Astrocyte (in vitro differentiated cells and primary cell): ENCODE results near the gene ZNF23. TPM values are rescaled to one million over a fixed set of nuclear protein-coding genes. Genes with fewer than 3 reads are reported as not detected.

Experiments
- DNase-seq: peaks from one replicate; pipeline ENCODE4 v3.0.0-alpha.2; 2010; ENCODE audit warnings: low read depth
- FAIRE-seq: peaks from 2 replicates; lab custom pipeline; 2011; peaks lifted over from hg19 to GRCh38; lab: Jason Lieb, UNC
- H2AFZ ChIP-seq: 2 replicates; pipeline ENCODE4 v1.6.0; 2012; ENCODE audit warnings: low read depth, low read length, inconsistent platforms
- H3K27ac ChIP-seq: 2 replicates; pipeline ENCODE4 v1.5.1; 2011; ENCODE audit warnings: low read depth, low read length, inconsistent platforms
- H3K27me3 ChIP-seq: 2 replicates; pipeline ENCODE4 v1.6.0; 2011; ENCODE audit warnings: low read length, inconsistent platforms; ENCODE audit not compliant: insufficient read depth
- H3K36me3 ChIP-seq: 2 replicates; pipeline ENCODE4 v1.5.1; 2011; ENCODE audit warnings: low read length, inconsistent platforms; ENCODE audit not compliant: insufficient read depth
- H3K4me1 ChIP-seq: 2 replicates; pipeline ENCODE4 v1.5.1; 2011; ENCODE audit warnings: low read length, inconsistent platforms; ENCODE audit not compliant: insufficient read depth
- H3K4me2 ChIP-seq: 2 replicates; pipeline ENCODE4 v1.6.0; 2012; ENCODE audit warnings: low read length, inconsistent platforms
- H3K4me3 ChIP-seq: 2 replicates; pipeline ENCODE4 v1.5.1; 2011; ENCODE audit warnings: low read depth, mild to moderate bottlenecking, low read length, inconsistent platforms; ENCODE audit not compliant: insufficient read depth
- H3K79me2 ChIP-seq: 2 replicates; pipeline ENCODE4 v1.6.0; 2012; ENCODE audit warnings: mild to moderate bottlenecking, low read length, inconsistent platforms; ENCODE audit not compliant: insufficient read depth
- H3K9ac ChIP-seq: 2 replicates; pipeline ENCODE4 v1.6.0; 2012; ENCODE audit warnings: mild to moderate bottlenecking, low read length, inconsistent platforms
- H3K9me3 ChIP-seq: 2 replicates; pipeline ENCODE4 v1.5.1; 2012; ENCODE audit warnings: low read depth, mild to moderate bottlenecking, low read length, inconsistent platforms; ENCODE audit not compliant: insufficient read depth
- H4K20me1 ChIP-seq: 2 replicates; pipeline ENCODE4 v1.6.0; 2012; ENCODE audit warnings: low read length, inconsistent platforms; ENCODE audit not compliant: insufficient read depth
- H3K27ac Mint-ChIP-seq: one replicate; pipeline ENCODE4 v1.8.0; 2021; ENCODE audit warnings: mild to moderate bottlenecking, mixed read lengths; ENCODE audit not compliant: unreplicated experiment
- H3K27me3 Mint-ChIP-seq: one replicate; pipeline ENCODE4 v1.8.0; 2021; ENCODE audit warnings: low read depth, mixed read lengths; ENCODE audit not compliant: unreplicated experiment
- H3K36me3 Mint-ChIP-seq: one replicate; pipeline ENCODE4 v1.8.0; 2021; ENCODE audit warnings: low read depth, mixed read lengths; ENCODE audit not compliant: unreplicated experiment
- H3K4me1 Mint-ChIP-seq: one replicate; pipeline ENCODE4 v1.8.0; 2021; ENCODE audit warnings: low read depth, mixed read lengths; ENCODE audit not compliant: unreplicated experiment
- H3K4me3 Mint-ChIP-seq: one replicate; pipeline ENCODE4 v1.8.0; 2021; ENCODE audit warnings: mild to moderate bottlenecking, moderate library complexity, mixed read lengths; ENCODE audit not compliant: unreplicated experiment
- H3K9me3 Mint-ChIP-seq: one replicate; pipeline ENCODE4 v1.8.0; 2021; ENCODE audit warnings: mild to moderate bottlenecking, mixed read lengths; ENCODE audit not compliant: unreplicated experiment
- EZH2 ChIP-seq: IDR thresholded peaks from 2 replicates; pipeline ENCODE4 v1.6.1; 2012; ENCODE audit warnings: mild to moderate bottlenecking, low read length, inconsistent platforms; ENCODE audit not compliant: insufficient read depth
- total RNA-seq: library from RNA; stranded (reverse); gene quantifications from 2 replicates; pipeline ENCODE4 v1.2.1, GENCODE V29; 2021
- TF ChIP-seq, protein P1 (sequence below): IDR thresholded peaks from 2 replicates; pipeline ENCODE4 v1.5.1; 2011; ENCODE audit warnings: low read depth, mild to moderate bottlenecking, inconsistent platforms, low read length, moderate library complexity; ENCODE audit not compliant: insufficient read depth

The ZNF23 gene
- total RNA-seq, 1 donor from 2014 or later: 12.4 TPM

GRCh38 chr16:71479420-71479819 lies 17.4 kb upstream of the ZNF23 start:
- H3K4me1 ChIP-seq: peaks cover 14% of the 10 kb centered on the region
- FAIRE-seq (no peak), DNase-seq (no peak)
- H3K27me3 Mint-ChIP-seq: no peaks in the 10 kb centered on the region
- peaks cover 10% of the 10 kb centered on the region for H3K9me3 Mint-ChIP-seq
- H3K4me2 ChIP-seq: no peak overlapping the region
- H3K4me3 Mint-ChIP-seq: no peak overlapping the region
- no peak for TF ChIP-seq EZH2
- TF ChIP-seq, protein P1, sequence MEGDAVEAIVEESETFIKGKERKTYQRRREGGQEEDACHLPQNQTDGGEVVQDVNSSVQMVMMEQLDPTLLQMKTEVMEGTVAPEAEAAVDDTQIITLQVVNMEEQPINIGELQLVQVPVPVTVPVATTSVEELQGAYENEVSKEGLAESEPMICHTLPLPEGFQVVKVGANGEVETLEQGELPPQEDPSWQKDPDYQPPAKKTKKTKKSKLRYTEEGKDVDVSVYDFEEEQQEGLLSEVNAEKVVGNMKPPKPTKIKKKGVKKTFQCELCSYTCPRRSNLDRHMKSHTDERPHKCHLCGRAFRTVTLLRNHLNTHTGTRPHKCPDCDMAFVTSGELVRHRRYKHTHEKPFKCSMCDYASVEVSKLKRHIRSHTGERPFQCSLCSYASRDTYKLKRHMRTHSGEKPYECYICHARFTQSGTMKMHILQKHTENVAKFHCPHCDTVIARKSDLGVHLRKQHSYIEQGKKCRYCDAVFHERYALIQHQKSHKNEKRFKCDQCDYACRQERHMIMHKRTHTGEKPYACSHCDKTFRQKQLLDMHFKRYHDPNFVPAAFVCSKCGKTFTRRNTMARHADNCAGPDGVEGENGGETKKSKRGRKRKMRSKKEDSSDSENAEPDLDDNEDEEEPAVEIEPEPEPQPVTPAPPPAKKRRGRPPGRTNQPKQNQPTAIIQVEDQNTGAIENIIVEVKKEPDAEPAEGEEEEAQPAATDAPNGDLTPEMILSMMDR: peak; percentile 24
- peaks cover 15% of the 10 kb centered on the region for H3K9me3 ChIP-seq
- no peak overlapping the region for H3K9ac ChIP-seq
- H3K79me2 ChIP-seq: no peaks in the 10 kb centered on the region
- H3K27me3 ChIP-seq: no peaks in the 10 kb centered on the region
- H3K27ac Mint-ChIP-seq: no peak overlapping the region
- no peaks in the 10 kb centered on the region for H4K20me1 ChIP-seq
- H3K4me1 Mint-ChIP-seq: peaks cover 18% of the 10 kb centered on the region
- no peak overlapping the region for H2AFZ ChIP-seq
- H3K36me3 Mint-ChIP-seq: peaks cover 24% of the 10 kb centered on the region
- no peak overlapping the region for H3K27ac ChIP-seq
- no peak overlapping the region for H3K4me3 ChIP-seq
- peaks cover 5% of the 10 kb centered on the region for H3K36me3 ChIP-seq

DNA sequence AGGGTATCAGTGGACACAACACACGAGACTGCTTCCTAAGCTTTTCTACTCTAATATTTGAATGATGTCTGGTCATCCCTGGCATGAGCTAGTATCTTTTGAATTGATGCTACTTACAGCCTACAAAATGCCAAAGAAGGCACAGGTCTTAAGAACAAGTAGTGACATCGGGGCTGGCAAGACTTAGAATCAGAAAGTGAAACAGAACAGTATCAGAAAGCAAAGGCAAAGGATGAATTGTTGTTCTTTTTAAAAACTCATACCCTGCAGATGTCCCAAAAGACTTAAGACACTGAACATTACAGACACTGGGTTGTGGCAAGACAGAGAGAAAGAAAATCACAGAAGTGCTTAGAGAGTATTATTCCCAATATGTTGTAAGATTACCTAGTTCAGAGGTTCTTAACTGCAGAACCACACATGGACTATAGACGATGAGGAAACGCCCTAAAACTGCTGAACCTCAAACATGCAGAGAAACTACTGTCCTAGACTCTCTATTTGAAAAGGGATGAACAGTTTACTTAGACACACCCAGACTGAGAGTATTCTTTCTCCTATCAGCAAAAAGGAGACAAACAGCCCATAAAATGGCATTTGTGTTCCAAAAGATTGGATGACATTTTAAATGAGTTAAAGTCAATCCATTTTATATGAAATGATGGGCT lies 14.5 kb upstream of the ZNF23 start:
- Histone ChIP-seq H3K36me3 (peaks cover 5% of the 10 kb centered on the region), H3K27ac (no peak overlapping the region), H3K4me1 (peaks cover 17% of the 10 kb centered on the region), H3K4me2 (no peak overlapping the region), H3K27me3 (no peaks in the 10 kb centered on the region), H4K20me1 (no peaks in the 10 kb centered on the region), H2AFZ (no peak overlapping the region), H3K79me2 (no peaks in the 10 kb centered on the region), H3K9me3 (peaks cover 15% of the 10 kb centered on the region), H3K4me3 (no peak overlapping the region), H3K9ac (no peak overlapping the region)
- DNase-seq (no peak), FAIRE-seq (no peak)
- H3K9me3 Mint-ChIP-seq: peaks cover 14% of the 10 kb centered on the region
- peaks cover 26% of the 10 kb centered on the region for H3K36me3 Mint-ChIP-seq
- no peaks in the 10 kb centered on the region for H3K27me3 Mint-ChIP-seq
- H3K4me3 Mint-ChIP-seq: no peak overlapping the region
- H3K27ac Mint-ChIP-seq: no peak overlapping the region
- peaks cover 40% of the 10 kb centered on the region for H3K4me1 Mint-ChIP-seq
- TF ChIP-seq, protein P1: no peak
- TF ChIP-seq EZH2: no peak

- no peaks in the 10 kb centered on the region for H3K79me2 ChIP-seq
- H3K27me3 ChIP-seq: no peaks in the 10 kb centered on the region
- H3K36me3 ChIP-seq: peaks cover 5% of the 10 kb centered on the region
- no peak overlapping the region for H2AFZ ChIP-seq
- peaks cover 17% of the 10 kb centered on the region for H3K4me1 ChIP-seq
- peak overlapping the region; percentile 65 for H3K27ac ChIP-seq
- H3K4me2 ChIP-seq: peak overlapping the region; percentile 52
- H3K36me3 Mint-ChIP-seq: peaks cover 23% of the 10 kb centered on the region
- H4K20me1 ChIP-seq: no peaks in the 10 kb centered on the region
- peaks cover 30% of the 10 kb centered on the region for H3K4me1 Mint-ChIP-seq
- DNase-seq: peak; percentile 92
- no peaks in the 10 kb centered on the region for H3K27me3 Mint-ChIP-seq
- H3K9ac ChIP-seq: no peak overlapping the region
- peaks cover 14% of the 10 kb centered on the region for H3K9me3 Mint-ChIP-seq
- FAIRE-seq: peak; percentile 88
- peaks cover 15% of the 10 kb centered on the region for H3K9me3 ChIP-seq
- no peak for TF ChIP-seq EZH2
- TF ChIP-seq, protein P1: no peak
- no peak overlapping the region for H3K4me3 Mint-ChIP-seq
- H3K4me3 ChIP-seq: no peak overlapping the region
- peak overlapping the region; percentile 78 for H3K27ac Mint-ChIP-seq
These were observed 12.8 kb upstream of the ZNF23 start for GRCh38 chr16:71474864-71475263.
